ENCODE data around the gene ARMC3. TPM values are rescaled to one million over a fixed set of nuclear protein-coding genes. Genes with fewer than 3 reads are reported as not detected.

The ARMC3 gene
- polyA plus RNA-seq, 1 donor from 2014 or later = 0.22 TPM

GRCh38 chr10:22945934-22946673, 18.3 kb downstream of the ARMC3 start:
- no peaks in the 10 kb centered on the region for H3K27me3 ChIP-seq (ENCODE audit: insufficient read depth, low read depth, low read length)
- H3K79me2 ChIP-seq (replicated peaks; ENCODE audit: insufficient read depth, low read length) = no peaks in the 10 kb centered on the region
- TF ChIP-seq CTCF (IDR thresholded peaks at IDR 0.05; ENCODE audit: poor library complexity, severe bottlenecking) (no peak), MXI1 (conservative IDR thresholded peaks at IDR 0.05; ENCODE audit: poor library complexity, severe bottlenecking) (no peak), POLR2AphosphoS5 (IDR thresholded peaks at IDR 0.05) (no peak), REST (IDR thresholded peaks at IDR 0.05; ENCODE audit: borderline replicate concordance) (no peak), RAD21 (conservative IDR thresholded peaks at IDR 0.05) (no peak), TAF1 (IDR thresholded peaks at IDR 0.05; ENCODE audit: low read depth) (no peak), EP300 (conservative IDR thresholded peaks at IDR 0.05; ENCODE audit: poor library complexity, severe bottlenecking) (no peak), SMC3 (conservative IDR thresholded peaks at IDR 0.05; ENCODE audit: poor library complexity) (no peak), EZH2 (IDR thresholded peaks at IDR 0.05; ENCODE audit: borderline replicate concordance, insufficient read depth, low read length, poor library complexity, severe bottlenecking) (no peak)
- H3K4me2 ChIP-seq (ENCODE audit: low read length) = no peak overlapping the region
- H3K36me3 ChIP-seq (ENCODE audit: insufficient read depth, low read length) = no peaks in the 10 kb centered on the region
- no peak overlapping the region for H3K9ac ChIP-seq (ENCODE audit: low read length)
- no peaks in the 10 kb centered on the region for H3K9me2 ChIP-seq (ENCODE audit: insufficient read depth, low read length)
- no peak overlapping the region for H3K27ac ChIP-seq (ENCODE audit: low read length)
- H2AFZ ChIP-seq (ENCODE audit: low read depth, low read length) = no peak overlapping the region
- no peaks in the 10 kb centered on the region for H3K9me3 ChIP-seq (ENCODE audit: low read length)
- no peaks in the 10 kb centered on the region for H3F3A ChIP-seq (ENCODE audit: insufficient read depth, low read length, poor library complexity, severe bottlenecking)
- no peak overlapping the region for H3K4me3 ChIP-seq (ENCODE audit: low read length)
- no peaks in the 10 kb centered on the region for H4K20me1 ChIP-seq (ENCODE audit: insufficient read depth)

DNA sequence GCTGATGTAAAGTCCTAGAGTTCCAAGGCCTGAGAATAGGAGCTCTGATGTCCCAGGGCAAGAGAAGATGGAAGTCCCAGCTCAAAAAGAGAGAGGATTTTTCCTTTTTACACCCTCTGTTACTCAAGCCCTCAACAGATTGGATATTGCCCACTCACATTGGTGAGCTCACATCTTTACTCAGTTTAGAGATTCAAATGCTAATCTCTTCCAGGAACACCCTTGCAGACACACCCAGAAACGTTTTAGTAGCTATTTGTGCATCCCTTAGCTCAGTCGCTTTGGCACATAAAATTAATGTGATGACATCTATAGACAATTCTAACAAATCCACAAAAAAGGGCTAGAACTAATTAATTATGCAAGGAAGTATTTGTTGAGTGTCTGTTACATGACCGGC, 27.1 kb downstream of the ARMC3 start:
- H3F3A ChIP-seq (ENCODE audit: insufficient read depth, low read length, poor library complexity, severe bottlenecking) = no peaks in the 10 kb centered on the region
- H3K4me2 ChIP-seq (ENCODE audit: low read length) = no peak overlapping the region
- H3K27me3 ChIP-seq (ENCODE audit: insufficient read depth, low read depth, low read length) = no peaks in the 10 kb centered on the region
- TF ChIP-seq SMC3 (conservative IDR thresholded peaks at IDR 0.05; ENCODE audit: poor library complexity) = no peak
- no peak for TF ChIP-seq EZH2 (IDR thresholded peaks at IDR 0.05; ENCODE audit: borderline replicate concordance, insufficient read depth, low read length, poor library complexity, severe bottlenecking)
- TF ChIP-seq RAD21 (conservative IDR thresholded peaks at IDR 0.05) = no peak
- TF ChIP-seq CTCF (IDR thresholded peaks at IDR 0.05; ENCODE audit: poor library complexity, severe bottlenecking) = no peak
- TF ChIP-seq TAF1 (IDR thresholded peaks at IDR 0.05; ENCODE audit: low read depth) = no peak
- TF ChIP-seq POLR2AphosphoS5 (IDR thresholded peaks at IDR 0.05) = no peak
- no peak for TF ChIP-seq EP300 (conservative IDR thresholded peaks at IDR 0.05; ENCODE audit: poor library complexity, severe bottlenecking)
- TF ChIP-seq MXI1 (conservative IDR thresholded peaks at IDR 0.05; ENCODE audit: poor library complexity, severe bottlenecking) = no peak
- TF ChIP-seq REST (IDR thresholded peaks at IDR 0.05; ENCODE audit: borderline replicate concordance) = no peak
- H3K9me2 ChIP-seq (ENCODE audit: insufficient read depth, low read length) = no peaks in the 10 kb centered on the region
- H3K79me2 ChIP-seq (replicated peaks; ENCODE audit: insufficient read depth, low read length) = no peaks in the 10 kb centered on the region
- no peak overlapping the region for H3K4me3 ChIP-seq (ENCODE audit: low read length)
- H3K9ac ChIP-seq (ENCODE audit: low read length) = no peak overlapping the region
- no peaks in the 10 kb centered on the region for H3K9me3 ChIP-seq (ENCODE audit: low read length)
- H3K36me3 ChIP-seq (ENCODE audit: insufficient read depth, low read length) = no peaks in the 10 kb centered on the region
- H3K27ac ChIP-seq (ENCODE audit: low read length) = no peak overlapping the region
- H4K20me1 ChIP-seq (ENCODE audit: insufficient read depth) = no peaks in the 10 kb centered on the region
- H2AFZ ChIP-seq (ENCODE audit: low read depth, low read length) = no peak overlapping the region
